DMS53 treated with DMSO at 0.1 percent for 48 hours (cell line): Measurements from ENCODE around the gene ASB3.
"Not testable (repeated sequence)": the region's sequence is repeated elsewhere in the genome, so short reads cannot be mapped to it uniquely, and the experiment has no call there.

ENCODE experiments used
- DNase-seq: peaks from one replicate; lab custom pipeline; 2025; ENCODE audit not compliant: unreplicated experiment; lab: John Stamatoyannopoulos, UW

ASB3 gene

GRCh38 chr2:53740170-53740569 is 46.6 kb downstream of the ASB3 start:
- peak; percentile 39 for DNase-seq

- no peak for DNase-seq
These were observed 47.7 kb downstream of the ASB3 start for GRCh38 chr2:53739032-53739431.

DNA sequence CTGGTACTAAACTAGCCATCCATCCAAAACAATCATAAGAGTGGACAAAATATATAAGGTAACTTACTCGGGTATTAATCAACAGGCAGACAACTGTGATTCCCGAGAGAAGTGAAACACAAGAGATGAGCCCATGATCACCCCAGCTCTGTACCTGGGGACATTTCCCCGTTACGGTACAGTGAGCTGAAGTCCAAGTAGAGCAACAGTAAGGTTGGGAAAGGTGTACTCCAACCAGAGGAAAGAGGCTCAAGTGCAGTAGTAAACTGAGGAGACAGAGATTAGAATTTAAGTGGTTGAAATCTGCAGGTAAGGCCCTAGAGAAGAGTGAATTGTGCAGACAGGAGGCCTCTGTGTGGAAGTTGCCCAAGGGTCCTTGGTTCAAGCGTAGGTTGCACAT is 49.7 kb downstream of the ASB3 start:
- no peak for DNase-seq

DNA sequence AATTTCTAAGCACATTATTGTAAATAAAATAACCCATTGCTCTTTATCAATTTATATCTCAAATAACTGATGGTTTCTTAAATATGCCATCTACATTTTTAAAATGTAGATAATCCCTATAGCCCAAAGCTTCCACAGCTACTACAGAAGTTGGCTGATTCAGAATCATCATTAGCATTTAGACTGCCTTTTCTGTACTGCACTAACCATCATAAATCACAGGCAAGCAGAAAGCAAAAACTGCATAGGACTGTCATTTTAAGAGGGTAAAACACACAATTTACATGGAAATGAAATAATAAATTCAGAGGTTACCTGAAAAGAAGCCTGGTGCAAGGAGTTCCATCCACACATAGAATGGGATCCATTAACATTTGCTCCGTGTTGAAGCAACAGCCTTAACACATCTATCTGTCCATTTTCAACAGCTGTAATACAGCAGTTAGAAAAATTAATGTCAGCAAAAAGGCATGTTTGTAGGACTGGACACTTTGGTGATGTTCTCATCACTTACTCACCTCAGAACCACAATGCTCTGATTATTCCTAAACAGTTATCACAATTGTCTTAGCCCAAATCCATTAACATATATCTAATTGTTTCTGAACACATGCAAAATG is 57.5 kb downstream of the ASB3 start:
- no peak for DNase-seq

DNA sequence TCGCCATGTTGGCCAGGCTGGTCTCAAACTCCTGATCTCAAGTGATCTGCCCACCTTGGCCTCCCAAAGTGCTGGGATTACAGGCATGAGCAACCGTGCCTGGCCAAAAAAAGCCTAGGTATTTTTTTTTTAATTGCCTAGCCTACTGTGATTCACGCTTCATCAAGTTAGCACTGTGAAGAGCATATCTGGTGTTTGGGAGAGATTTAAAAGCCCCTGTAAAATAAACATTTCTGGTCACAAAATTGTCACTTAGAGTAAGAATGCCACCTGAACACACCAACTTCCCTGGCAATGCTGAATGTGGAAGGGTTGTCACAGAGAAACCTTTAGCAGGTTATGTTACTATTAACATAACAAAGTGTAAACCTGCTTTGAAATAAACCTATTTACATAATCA is 58.8 kb downstream of the ASB3 start:
- DNase-seq, result no peak

GRCh38 chr2:53725662-53726061 is 61.1 kb downstream of the ASB3 start:
- DNase-seq, result no peak

DNA sequence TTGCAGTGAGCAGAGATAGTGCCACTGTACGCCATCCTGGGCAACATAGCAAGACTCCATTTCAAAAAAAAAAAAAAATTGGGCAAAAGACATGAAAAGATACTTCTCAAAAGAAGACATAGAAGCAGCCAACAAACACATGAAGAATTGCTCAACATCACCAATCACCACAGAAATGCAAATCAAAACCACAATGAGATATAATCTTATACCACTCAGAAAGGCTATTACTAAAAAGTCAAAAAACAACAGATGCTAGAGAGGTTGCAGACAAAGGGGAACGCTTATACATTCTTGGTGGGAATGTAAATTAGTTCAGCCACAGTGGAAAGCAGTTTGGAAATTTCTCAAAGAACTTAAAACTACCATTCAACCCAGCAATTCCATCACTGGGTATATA is 62.2 kb downstream of the ASB3 start:
- DNase-seq, result no peak

- DNase-seq, result not testable (repeated sequence)
These were observed 65.8 kb downstream of the ASB3 start for GRCh38 chr2:53720944-53721343.

- peak; percentile 3 for DNase-seq
These were observed 71.2 kb downstream of the ASB3 start for GRCh38 chr2:53715568-53715967.

DNA sequence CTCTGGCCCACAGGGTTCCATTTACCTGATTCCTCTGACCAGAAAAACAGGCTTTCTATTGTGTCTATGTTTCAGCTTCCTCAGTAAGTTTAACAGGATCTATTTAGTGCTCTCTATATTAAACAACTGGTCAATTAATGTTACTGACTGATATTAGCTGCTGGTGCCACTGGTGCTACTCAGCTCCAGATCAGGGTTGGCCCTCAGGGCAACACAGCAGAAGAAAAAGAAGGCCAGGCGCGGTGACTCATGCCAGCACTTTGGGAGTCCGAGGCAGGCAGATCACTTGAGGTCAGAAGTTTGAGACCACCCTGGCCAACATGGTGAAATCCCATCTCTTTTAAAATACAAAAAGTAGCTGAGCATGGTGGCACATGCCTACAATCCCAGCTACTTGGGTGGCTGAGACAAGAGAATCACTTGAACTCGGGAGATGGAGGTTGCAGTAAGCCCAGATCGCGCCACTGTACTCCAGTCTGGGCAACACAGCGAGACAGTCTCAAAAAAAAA is 75.4 kb downstream of the ASB3 start:
- DNase-seq, result no peak

DNA sequence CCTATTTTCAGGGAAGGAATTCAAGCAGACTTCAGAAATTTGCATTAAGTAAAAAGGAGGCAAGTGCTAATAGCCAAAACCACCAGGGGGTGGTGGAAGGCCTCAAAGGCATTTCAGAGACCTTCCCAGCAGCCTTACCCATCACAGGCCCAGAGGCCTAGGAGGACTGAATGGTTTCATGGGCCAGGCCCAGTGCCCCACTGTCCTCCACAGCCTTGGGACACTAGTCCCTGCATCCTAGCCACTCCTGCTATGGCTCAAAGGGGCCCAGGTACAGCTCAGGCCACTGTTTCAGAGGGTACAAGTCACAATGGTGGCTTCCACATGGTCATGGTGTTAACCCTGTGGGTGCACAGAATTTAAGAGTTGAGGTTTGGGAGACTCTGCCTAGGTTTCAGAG is 77.8 kb downstream of the ASB3 start:
- no peak for DNase-seq

DNA sequence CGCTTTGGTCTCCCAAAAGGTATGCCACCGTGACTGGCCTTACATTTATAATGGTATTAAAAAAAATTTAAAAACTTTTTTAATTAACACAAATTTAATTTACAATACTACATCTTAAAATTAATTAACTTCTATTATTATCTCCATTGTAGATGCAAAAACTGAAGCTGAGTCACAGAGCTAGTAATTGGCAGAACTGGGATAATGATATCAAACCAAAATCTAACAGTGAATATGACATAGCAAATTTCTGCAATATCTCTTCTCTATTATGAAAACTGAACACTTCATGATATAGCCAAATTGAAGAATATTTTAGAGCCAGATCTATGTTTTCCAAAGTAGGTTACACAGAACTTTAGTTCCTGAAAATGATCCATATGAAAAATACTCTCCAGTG is 85.5 kb downstream of the ASB3 start:
- no peak for DNase-seq

DNA sequence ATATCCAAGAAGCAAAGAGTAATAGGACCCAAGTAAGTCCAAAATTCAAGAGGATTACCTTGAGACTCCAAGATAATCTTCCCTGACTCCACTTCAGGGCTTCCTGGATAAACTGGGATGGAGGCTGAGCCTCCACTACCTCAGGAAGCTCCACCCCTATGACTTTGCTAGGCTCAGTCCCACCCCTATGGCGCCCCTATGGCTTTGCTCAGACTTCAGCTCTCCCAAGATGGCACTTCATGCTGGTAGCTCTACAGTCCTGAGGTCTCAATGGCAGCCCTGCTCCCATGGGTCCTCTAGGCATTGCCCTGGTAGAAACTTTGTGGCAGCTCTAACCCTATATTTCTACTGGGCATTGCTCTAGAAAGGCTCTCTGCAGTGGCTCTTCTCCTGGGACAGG is 89.1 kb downstream of the ASB3 start:
- DNase-seq, result no peak

DNA sequence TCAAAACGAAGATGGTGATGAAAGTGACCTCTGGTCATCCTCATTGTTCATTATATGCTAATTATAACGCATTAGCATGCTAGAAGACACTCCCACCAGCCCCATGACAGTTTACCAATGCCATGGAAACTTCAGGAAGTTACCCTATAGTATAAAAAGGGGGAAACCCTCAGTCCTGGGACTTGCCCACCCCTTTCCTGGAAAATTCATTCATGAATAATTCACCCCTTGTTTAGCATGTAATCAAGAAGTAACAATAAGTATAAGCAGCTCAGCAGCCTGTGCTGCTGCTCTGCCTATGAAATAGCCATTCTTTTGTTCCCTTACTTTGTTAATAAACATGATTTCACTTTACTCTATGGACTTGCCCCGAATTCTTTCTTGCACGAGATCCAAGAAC is 89.7 kb downstream of the ASB3 start:
- no peak for DNase-seq

DNA sequence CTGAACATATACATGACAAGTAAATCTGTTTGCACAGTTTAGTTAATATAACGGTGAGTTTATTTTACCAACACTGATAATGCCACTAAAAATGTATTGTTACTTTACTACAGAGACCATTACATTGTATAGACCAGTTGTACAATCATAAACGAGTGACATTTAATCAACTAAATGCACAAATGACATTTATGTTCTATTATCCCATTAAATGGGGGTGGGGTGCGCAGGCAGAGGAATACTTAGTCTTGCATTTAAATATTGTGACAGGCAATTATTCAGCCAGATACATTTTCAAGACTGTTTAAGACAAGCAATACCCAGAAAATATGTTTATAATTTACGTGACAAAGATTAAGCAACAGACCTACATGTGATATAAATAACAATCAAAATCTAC is 91.2 kb downstream of the ASB3 start:
- no peak for DNase-seq

- no peak for DNase-seq
These were observed 92.5 kb downstream of the ASB3 start for GRCh38 chr2:53694096-53694771.

- DNase-seq, result no peak
These were observed 95.9 kb downstream of the ASB3 start for GRCh38 chr2:53690876-53691275.

- DNase-seq, result no peak
These were observed 113.8 kb downstream of the ASB3 start for GRCh38 chr2:53672881-53673522.

DNA sequence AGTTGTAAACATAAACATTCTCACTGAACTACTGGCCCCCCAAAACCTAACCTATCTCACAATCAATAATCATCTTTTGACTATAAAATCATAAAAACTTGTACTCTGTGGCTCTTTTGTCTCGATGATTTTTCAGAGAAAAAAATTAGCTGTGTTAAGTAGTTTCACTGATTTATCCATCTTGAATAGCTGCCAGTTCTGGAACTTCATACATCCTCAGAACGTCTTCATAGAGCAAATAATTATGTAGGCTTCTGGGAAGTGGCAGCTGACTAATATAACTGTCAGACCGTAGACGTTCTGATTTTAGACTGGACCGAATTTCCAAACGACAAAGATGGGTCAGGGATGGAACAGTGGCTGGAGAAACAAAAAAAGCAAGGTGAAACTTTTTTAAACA is 116.4 kb downstream of the ASB3 start:
- DNase-seq, result no peak

- no peak for DNase-seq
These were observed 118.1 kb downstream of the ASB3 start for GRCh38 chr2:53668624-53669026.

DNA sequence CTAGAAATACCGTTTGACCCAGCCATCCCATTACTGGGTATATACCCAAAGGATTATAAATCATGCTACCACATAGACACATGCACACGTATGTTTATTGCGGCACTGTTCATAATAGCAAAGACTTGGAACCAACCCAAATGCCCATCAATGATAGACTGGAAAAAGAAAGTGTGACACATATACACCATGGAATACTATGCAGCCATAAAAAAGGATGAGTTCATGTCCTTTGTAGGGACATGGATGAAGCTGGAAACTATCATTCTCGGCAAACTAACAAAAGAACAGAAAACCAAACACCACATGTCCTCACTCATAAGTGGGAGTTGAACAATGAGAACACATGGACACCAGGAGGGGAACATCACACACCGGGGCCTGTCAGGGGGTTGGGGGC is 119.6 kb downstream of the ASB3 start:
- not testable (repeated sequence) for DNase-seq

GRCh38 chr2:53660886-53661285 is 125.9 kb downstream of the ASB3 start:
- DNase-seq, result no peak
